ENCODE data around the gene SHOC1.

GRCh38 chr9:111794835-111795556, at the start of gene SHOC1:
- TF ChIP-seq, protein P1, sequence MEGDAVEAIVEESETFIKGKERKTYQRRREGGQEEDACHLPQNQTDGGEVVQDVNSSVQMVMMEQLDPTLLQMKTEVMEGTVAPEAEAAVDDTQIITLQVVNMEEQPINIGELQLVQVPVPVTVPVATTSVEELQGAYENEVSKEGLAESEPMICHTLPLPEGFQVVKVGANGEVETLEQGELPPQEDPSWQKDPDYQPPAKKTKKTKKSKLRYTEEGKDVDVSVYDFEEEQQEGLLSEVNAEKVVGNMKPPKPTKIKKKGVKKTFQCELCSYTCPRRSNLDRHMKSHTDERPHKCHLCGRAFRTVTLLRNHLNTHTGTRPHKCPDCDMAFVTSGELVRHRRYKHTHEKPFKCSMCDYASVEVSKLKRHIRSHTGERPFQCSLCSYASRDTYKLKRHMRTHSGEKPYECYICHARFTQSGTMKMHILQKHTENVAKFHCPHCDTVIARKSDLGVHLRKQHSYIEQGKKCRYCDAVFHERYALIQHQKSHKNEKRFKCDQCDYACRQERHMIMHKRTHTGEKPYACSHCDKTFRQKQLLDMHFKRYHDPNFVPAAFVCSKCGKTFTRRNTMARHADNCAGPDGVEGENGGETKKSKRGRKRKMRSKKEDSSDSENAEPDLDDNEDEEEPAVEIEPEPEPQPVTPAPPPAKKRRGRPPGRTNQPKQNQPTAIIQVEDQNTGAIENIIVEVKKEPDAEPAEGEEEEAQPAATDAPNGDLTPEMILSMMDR (IDR thresholded peaks at IDR 0.05; ENCODE audit: low read depth, low read length): no peak
- TF ChIP-seq POLR2A (IDR thresholded peaks at IDR 0.05; ENCODE audit: extremely low read depth, insufficient read length) (no peak), MYC (IDR thresholded peaks at IDR 0.05; ENCODE audit: low read depth, low read length) (no peak), MAX (IDR thresholded peaks at IDR 0.05; ENCODE audit: low read depth, low read length) (no peak)

Measured in NB4 (cell line).